Neuronal stem cell (in vitro differentiated cells): Measurements from ENCODE around the gene SUSD2.

Experiments used
- DNase-seq: peaks from one replicate; pipeline ENCODE4 v3.0.0-alpha.2; 2013; ENCODE audit warnings: low spot score
- H2AFZ ChIP-seq: one replicate; pipeline ENCODE4 v1.6.1; 2013; ENCODE audit warnings: mild to moderate bottlenecking, low read length, inconsistent platforms
- H2AK5ac ChIP-seq: 2 replicates; pipeline ENCODE4 v1.6.1; 2013; ENCODE audit warnings: low read depth, mild to moderate bottlenecking, inconsistent platforms, low read length, moderate library complexity, mixed read lengths
- H2BK120ac ChIP-seq: 2 replicates; pipeline ENCODE4 v1.6.1; 2013; ENCODE audit warnings: low read depth, mild to moderate bottlenecking, inconsistent platforms, low read length, moderate library complexity, mixed read lengths
- H2BK12ac ChIP-seq: one replicate; pipeline ENCODE4 v1.6.1; 2013; ENCODE audit warnings: low read length, inconsistent platforms
- H2BK15ac ChIP-seq: 2 replicates; pipeline ENCODE4 v1.6.1; 2013; ENCODE audit warnings: mild to moderate bottlenecking, low read length, inconsistent platforms, mixed read lengths
- H2BK5ac ChIP-seq: one replicate; pipeline ENCODE4 v1.6.1; 2013; ENCODE audit warnings: inconsistent platforms, mild to moderate bottlenecking, low read length, moderate library complexity
- H3K14ac ChIP-seq: one replicate; pipeline ENCODE4 v1.6.1; 2013; ENCODE audit warnings: low read length, inconsistent platforms
- H3K18ac ChIP-seq: 2 replicates; pipeline ENCODE4 v1.6.1; 2013; ENCODE audit warnings: low read length, inconsistent platforms
- H3K23ac ChIP-seq: 2 replicates; pipeline ENCODE4 v1.6.1; 2013; ENCODE audit warnings: low read depth, mild to moderate bottlenecking, mixed read lengths, low read length, inconsistent platforms; ENCODE audit not compliant: poor library complexity
- H3K27ac ChIP-seq: replicated peaks from 3 replicates; pipeline ENCODE4 v1.5.1; 2013; ENCODE audit warnings: low read length, inconsistent platforms
- H3K27me3 ChIP-seq, 3 experiments: 2 replicates each; pipeline ENCODE4 v1.6.1; 2013; ENCODE audit warnings: low read length in 3 of 3, mild to moderate bottlenecking in 2 of 3, inconsistent platforms in 1 of 3, low read depth in 1 of 3, mixed read lengths in 1 of 3, moderate library complexity in 1 of 3; ENCODE audit not compliant: control insufficient read depth in 3 of 3, insufficient read depth in 3 of 3
- H3K36me3 ChIP-seq, 2 donors: replicated peaks in 1 of 2; 2 replicates each; pipeline ENCODE4 v1.6.1; 2013; ENCODE audit warnings: low read length in 2 of 2; ENCODE audit not compliant: control insufficient read depth in 2 of 2, insufficient read depth in 2 of 2
- H3K4ac ChIP-seq: 2 replicates; pipeline ENCODE4 v1.6.1; 2013; ENCODE audit warnings: inconsistent platforms, mild to moderate bottlenecking, low read length, moderate library complexity
- H3K4me1 ChIP-seq, 2 donors: 1 replicate in 1 of 2; 2 replicates in 1 of 2; pipeline ENCODE4 v1.6.1; 2013; ENCODE audit warnings: low read length in 2 of 2, low read depth in 1 of 2; ENCODE audit not compliant: control insufficient read depth in 2 of 2, insufficient read depth in 1 of 2
- H3K4me2 ChIP-seq: one replicate; pipeline ENCODE4 v1.6.1; 2013; ENCODE audit warnings: mild to moderate bottlenecking, low read length, inconsistent platforms; ENCODE audit not compliant: insufficient read depth, poor library complexity, severe bottlenecking
- H3K4me3 ChIP-seq, 2 donors: 2 replicates each; pipeline ENCODE4 v1.5.1; 2013; ENCODE audit warnings: low read length in 2 of 2, mild to moderate bottlenecking in 2 of 2, inconsistent platforms in 1 of 2, moderate library complexity in 1 of 2
- H3K79me1 ChIP-seq: one replicate; pipeline ENCODE4 v1.6.1; 2013; ENCODE audit warnings: low read depth, mild to moderate bottlenecking, inconsistent platforms, low read length, moderate library complexity
- H3K9ac ChIP-seq: one replicate; pipeline ENCODE4 v1.6.1; 2013; ENCODE audit warnings: mild to moderate bottlenecking, low read depth, low read length, inconsistent platforms; ENCODE audit not compliant: poor library complexity
- H3K9me3 ChIP-seq, 2 donors: replicated peaks in 1 of 2; 2 replicates each; pipeline versions ENCODE3 to v1.6.1; 2013; ENCODE audit warnings: low read length in 2 of 2, mild to moderate bottlenecking in 2 of 2, inconsistent platforms in 1 of 2, low read depth in 1 of 2, mixed read lengths in 1 of 2, moderate library complexity in 1 of 2; ENCODE audit not compliant: control insufficient read depth in 2 of 2, insufficient read depth in 1 of 2
- H4K8ac ChIP-seq: one replicate; pipeline ENCODE4 v1.6.1; 2013; ENCODE audit warnings: low read depth, mild to moderate bottlenecking, inconsistent platforms, low read length, moderate library complexity
- H4K91ac ChIP-seq: one replicate; pipeline ENCODE4 v1.6.1; 2013; ENCODE audit warnings: low read length, low read depth, mild to moderate bottlenecking, inconsistent platforms; ENCODE audit not compliant: poor library complexity
- WGBS, 2 donors: extraction: QIAGEN DNeasy Blood & Tissue Kit; methylation state at CpG; one replicate each; pipeline ENCODE4 v1.1.7; 2013; ENCODE audit warnings: missing lambda C conversion rate in 2 of 2, mixed read lengths in 1 of 2; ENCODE audit not compliant: insufficient read length in 2 of 2, insufficient replicate concordance in 1 of 2; ENCODE audit errors: extremely low coverage in 2 of 2; 5-methylcytosine and 5-hydroxymethylcytosine counted together

Gene SUSD2

DNA sequence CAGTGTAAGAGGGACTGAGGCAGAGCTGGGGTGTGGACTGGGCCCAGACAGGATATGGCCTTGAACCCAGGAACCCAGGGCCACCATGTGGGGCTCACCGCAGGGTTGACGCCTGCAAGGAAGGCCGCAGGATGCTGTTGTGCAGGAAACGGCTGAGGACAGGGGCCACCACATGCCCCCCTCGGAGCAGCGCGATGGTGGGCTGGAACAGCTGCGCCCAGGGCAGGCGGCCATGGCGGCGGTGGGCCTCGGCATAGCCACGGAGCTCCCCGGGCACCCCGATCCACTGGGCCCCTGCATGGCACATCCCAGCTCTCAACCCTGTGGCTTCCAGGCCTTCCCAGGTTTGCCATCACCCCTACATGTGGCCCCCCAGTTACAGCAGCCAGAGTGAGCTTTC lies 51.4 kb downstream of the SUSD2 start:
- Histone ChIP-seq H3K4me3 (no peak overlapping the region), H4K91ac (no peak overlapping the region), H3K79me1 (no peaks in the 10 kb centered on the region), H2AK5ac (peak overlapping the region; percentile 63), H3K9ac (no peak overlapping the region), H2BK120ac (no peak overlapping the region), H3K4me2 (no peak overlapping the region), H3K18ac (no peak overlapping the region), H4K8ac (no peak overlapping the region), H3K4me1 (peaks cover 0 to 2% of the 10 kb centered on the region in 2 donors), H2BK5ac (peak overlapping the region; percentile 2), H2AFZ (no peak overlapping the region), H2BK12ac (peak overlapping the region; percentile 10), H3K27me3 (no peaks in the 10 kb centered on the region), H3K27ac (no peak overlapping the region), H3K9me3 (no peaks in the 10 kb centered on the region), H3K36me3 (no peaks in the 10 kb centered on the region), H3K4ac (no peak overlapping the region), H2BK15ac (peak overlapping the region; percentile 49), H3K23ac (no peak overlapping the region), H3K14ac (no peak overlapping the region)
- DNase-seq, result no peak
- no CpG with 5 or more reads among the region's 15 CpGs for WGBS, 2 donors

DNA sequence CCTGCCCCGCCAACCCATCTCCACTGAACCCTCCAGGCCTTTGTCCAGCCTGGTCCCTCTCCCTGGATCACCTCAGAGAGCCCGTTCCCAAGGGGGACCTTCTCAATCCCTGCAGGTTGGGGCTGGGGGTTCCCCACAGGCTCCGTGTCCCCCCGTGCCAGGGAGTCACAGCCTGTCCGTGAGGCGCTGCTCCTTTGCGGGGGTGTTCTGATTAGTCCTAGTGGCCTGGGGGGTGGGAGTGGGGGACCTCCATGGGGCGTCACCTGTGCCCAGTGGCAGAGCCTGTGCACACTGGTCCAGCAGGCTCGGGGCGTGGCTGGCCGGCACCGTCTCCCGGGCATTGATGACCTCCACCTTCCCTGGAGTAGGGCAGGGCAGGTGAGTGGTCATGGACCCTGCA lies 51.9 kb downstream of the SUSD2 start:
- H3K23ac ChIP-seq, result no peak overlapping the region
- no peak overlapping the region for H3K27ac ChIP-seq
- H3K9ac ChIP-seq, result no peak overlapping the region
- no peaks in the 10 kb centered on the region for H3K36me3 ChIP-seq
- H3K27me3 ChIP-seq, result no peaks in the 10 kb centered on the region
- H3K14ac ChIP-seq, result peak overlapping the region; percentile 56
- no peak overlapping the region for H3K18ac ChIP-seq
- peak overlapping the region; percentile 49 for H2BK15ac ChIP-seq
- H4K8ac ChIP-seq, result no peak overlapping the region
- peaks cover 0 to 2% of the 10 kb centered on the region in 2 donors for H3K4me1 ChIP-seq
- no peaks in the 10 kb centered on the region for H3K9me3 ChIP-seq
- no peak overlapping the region for H2BK5ac ChIP-seq
- no peak overlapping the region for H2BK12ac ChIP-seq
- H2AK5ac ChIP-seq, result peak overlapping the region; percentile 63
- H3K79me1 ChIP-seq, result no peaks in the 10 kb centered on the region
- no peak overlapping the region for H4K91ac ChIP-seq
- no peak for DNase-seq
- no peak overlapping the region for H2BK120ac ChIP-seq
- WGBS, 2 donors, result no CpG with 5 or more reads among the region's 13 CpGs
- no peak overlapping the region for H3K4me3 ChIP-seq
- no peak overlapping the region for H3K4ac ChIP-seq
- H2AFZ ChIP-seq, result no peak overlapping the region
- no peak overlapping the region for H3K4me2 ChIP-seq

DNA sequence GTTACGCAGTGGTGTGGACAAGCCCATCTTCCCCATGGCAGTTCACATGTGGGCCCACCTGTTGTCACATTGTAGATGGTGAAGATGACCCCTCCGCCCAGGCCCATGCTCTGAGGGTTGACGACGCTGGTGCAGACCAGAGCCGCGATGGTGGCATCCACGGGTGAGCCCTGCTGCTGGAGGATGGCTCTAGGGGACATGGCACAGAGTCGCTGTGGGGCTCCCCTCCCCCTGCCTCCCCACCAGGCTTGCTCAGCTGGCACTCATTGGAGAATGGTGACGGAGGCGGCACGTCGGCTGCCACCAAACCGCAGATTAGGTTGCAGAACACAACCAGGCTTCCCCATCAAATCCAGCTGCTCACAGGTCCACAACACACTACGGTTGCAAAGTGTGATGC lies 52.5 kb downstream of the SUSD2 start:
- Histone ChIP-seq H2BK15ac (no peak overlapping the region), H2AK5ac (peak overlapping the region; percentile 8), H2BK12ac (no peak overlapping the region), H3K18ac (no peak overlapping the region), H2AFZ (no peak overlapping the region), H3K4ac (no peak overlapping the region), H3K27me3 (no peaks in the 10 kb centered on the region), H3K36me3 (no peaks in the 10 kb centered on the region), H3K27ac (no peak overlapping the region), H4K91ac (no peak overlapping the region), H3K4me3 (peak overlapping the region in 1 of 2 donors; percentile 61), H3K79me1 (no peaks in the 10 kb centered on the region), H3K4me2 (no peak overlapping the region), H3K9me3 (no peaks in the 10 kb centered on the region), H2BK5ac (peak overlapping the region; percentile 44), H4K8ac (no peak overlapping the region), H2BK120ac (no peak overlapping the region), H3K9ac (peak overlapping the region; percentile 24), H3K23ac (no peak overlapping the region), H3K4me1 (peaks cover 0 to 2% of the 10 kb centered on the region in 2 donors), H3K14ac (no peak overlapping the region)
- DNase-seq, result no peak
- WGBS, 2 donors, result no CpG with 5 or more reads among the region's 14 CpGs

- Histone ChIP-seq H3K9ac (peak overlapping the region; percentile 21), H2BK5ac (no peak overlapping the region), H3K4me2 (no peak overlapping the region), H3K27ac (no peak overlapping the region), H3K14ac (no peak overlapping the region), H4K8ac (no peak overlapping the region), H3K18ac (no peak overlapping the region), H2BK12ac (no peak overlapping the region), H2BK120ac (no peak overlapping the region), H3K79me1 (no peaks in the 10 kb centered on the region), H2AFZ (no peak overlapping the region), H3K23ac (peak overlapping the region; percentile 65), H4K91ac (no peak overlapping the region), H3K9me3 (no peaks in the 10 kb centered on the region), H3K4me1 (peaks cover 0 to 2% of the 10 kb centered on the region in 2 donors), H2BK15ac (no peak overlapping the region), H2AK5ac (no peak overlapping the region), H3K27me3 (no peaks in the 10 kb centered on the region), H3K4me3 (no peak overlapping the region), H3K4ac (no peak overlapping the region), H3K36me3 (no peaks in the 10 kb centered on the region)
- DNase-seq, result no peak
- no CpG with 5 or more reads among the region's 4 CpGs for WGBS, 2 donors
Measured at GRCh38 chr22:24235315-24235714, 54.0 kb downstream of the SUSD2 start.
